Measurements from ENCODE around the gene FAAP20. TPM values are rescaled to one million over a fixed set of nuclear protein-coding genes. Genes with fewer than 3 reads are reported as not detected.

The FAAP20 gene
- total RNA-seq, 4 donors from 2014 or later = 29.8 to 48.0 (median 45.6) TPM

DNA sequence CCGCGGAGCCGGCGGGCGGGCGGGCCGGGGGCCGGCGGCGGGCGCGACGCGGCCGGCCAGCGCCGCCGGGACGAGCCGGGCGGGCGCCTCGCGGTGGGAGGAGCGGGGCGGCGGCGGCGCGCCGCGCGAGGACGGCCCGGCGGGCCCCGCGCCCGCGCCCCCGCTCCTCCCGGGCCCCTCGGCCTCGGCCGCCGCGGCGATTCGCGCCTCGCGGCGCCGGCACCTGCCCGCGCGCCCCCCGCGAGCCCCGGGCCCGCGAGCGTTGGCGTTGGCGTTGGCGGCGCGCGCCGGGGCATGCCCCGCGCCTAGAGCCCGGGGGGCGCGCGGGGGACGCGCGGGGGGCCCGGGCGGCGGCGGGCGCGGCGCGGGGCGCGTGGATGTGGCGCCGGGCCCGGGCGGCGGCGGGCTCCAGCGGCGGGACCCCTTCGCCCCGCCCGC is 33.6 kb upstream of the FAAP20 start, which contains the start of gene SKI:
TSS of gene SKI (plus strand) at position 163 of the 438 bp plus-strand sequence. CDS start 448 bp downstream, outside the sequence.
- WGBS, 2 donors = 0% methylated on average over 11 of the region's 100 CpGs; no CpG with 5 or more reads in 1 of the 2 donors
- intact Hi-C loops (cut with DNase I; ENCODE audit: low total_unique reads) = no loop called here
- DNase-seq (ENCODE audit: low spot score in 2 of 2) = no peak
- H3K4me3 ChIP-seq (ENCODE audit: low read depth, poor library complexity, severe bottlenecking) = peak within 1 kb of the TSS; percentile 51
- TF ChIP-seq, protein P1, sequence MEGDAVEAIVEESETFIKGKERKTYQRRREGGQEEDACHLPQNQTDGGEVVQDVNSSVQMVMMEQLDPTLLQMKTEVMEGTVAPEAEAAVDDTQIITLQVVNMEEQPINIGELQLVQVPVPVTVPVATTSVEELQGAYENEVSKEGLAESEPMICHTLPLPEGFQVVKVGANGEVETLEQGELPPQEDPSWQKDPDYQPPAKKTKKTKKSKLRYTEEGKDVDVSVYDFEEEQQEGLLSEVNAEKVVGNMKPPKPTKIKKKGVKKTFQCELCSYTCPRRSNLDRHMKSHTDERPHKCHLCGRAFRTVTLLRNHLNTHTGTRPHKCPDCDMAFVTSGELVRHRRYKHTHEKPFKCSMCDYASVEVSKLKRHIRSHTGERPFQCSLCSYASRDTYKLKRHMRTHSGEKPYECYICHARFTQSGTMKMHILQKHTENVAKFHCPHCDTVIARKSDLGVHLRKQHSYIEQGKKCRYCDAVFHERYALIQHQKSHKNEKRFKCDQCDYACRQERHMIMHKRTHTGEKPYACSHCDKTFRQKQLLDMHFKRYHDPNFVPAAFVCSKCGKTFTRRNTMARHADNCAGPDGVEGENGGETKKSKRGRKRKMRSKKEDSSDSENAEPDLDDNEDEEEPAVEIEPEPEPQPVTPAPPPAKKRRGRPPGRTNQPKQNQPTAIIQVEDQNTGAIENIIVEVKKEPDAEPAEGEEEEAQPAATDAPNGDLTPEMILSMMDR (IDR thresholded peaks at IDR 0.05) = no peak
- TF ChIP-seq POLR2A (IDR thresholded peaks at IDR 0.05) = no peak

DNA sequence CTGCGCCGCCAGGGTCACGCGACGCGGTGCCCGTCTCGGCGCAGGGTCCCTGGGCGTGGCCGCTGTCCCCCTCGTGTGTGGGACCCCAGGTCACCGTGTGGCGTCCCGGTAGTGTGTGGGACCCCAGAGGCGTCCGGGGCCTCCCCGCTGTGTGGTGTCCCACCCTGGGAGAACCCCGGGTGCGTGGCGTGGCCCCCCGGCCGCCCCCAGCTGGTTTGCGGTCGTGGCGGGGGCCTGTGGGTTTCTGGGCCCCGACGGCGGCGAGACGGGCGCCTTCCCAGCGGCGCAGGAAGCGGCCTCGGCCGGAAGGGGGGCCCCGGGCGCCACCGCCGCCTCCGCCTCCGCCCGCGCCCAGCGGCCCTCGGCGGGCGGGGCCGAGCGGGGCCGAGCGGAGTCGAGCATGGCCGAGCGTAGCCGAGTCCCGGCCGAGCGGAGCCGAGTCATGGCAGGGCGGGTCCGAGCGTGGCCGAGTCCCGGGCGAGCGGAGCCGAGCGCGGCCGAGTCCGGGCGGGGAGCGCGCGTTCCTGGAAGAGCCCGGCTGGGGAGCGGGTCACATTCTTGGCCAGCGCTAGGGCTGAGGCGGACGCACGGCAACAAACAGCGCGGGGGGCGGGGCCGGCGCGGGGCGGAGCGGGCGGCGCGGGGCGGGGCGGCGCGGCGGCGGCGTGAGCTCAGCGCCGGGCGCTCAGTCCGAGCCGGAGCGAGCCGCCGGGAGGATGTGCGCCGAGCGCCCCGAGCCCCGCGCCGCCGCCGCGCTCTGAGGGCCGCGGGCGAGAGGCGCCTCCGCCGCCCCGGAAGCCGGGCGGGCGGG is 33.0 kb upstream of the FAAP20 start:
- peak in 1 of 2 donors; percentile 17 for TF ChIP-seq POLR2A (IDR thresholded peaks at IDR 0.05)
- TF ChIP-seq, protein P1 (IDR thresholded peaks at IDR 0.05) = no peak
- intact Hi-C loops (cut with DNase I; ENCODE audit: low total_unique reads) = no loop called here
- H3K4me3 ChIP-seq (ENCODE audit: low read depth, poor library complexity, severe bottlenecking) = peak overlapping the region; percentile 51
- 0% methylated on average over 40 of the region's 129 CpGs; no CpG with 5 or more reads in 1 of the 2 donors for WGBS, 2 donors
- DNase-seq (ENCODE audit: low spot score in 2 of 2) = peak; percentile 93 to 99

DNA sequence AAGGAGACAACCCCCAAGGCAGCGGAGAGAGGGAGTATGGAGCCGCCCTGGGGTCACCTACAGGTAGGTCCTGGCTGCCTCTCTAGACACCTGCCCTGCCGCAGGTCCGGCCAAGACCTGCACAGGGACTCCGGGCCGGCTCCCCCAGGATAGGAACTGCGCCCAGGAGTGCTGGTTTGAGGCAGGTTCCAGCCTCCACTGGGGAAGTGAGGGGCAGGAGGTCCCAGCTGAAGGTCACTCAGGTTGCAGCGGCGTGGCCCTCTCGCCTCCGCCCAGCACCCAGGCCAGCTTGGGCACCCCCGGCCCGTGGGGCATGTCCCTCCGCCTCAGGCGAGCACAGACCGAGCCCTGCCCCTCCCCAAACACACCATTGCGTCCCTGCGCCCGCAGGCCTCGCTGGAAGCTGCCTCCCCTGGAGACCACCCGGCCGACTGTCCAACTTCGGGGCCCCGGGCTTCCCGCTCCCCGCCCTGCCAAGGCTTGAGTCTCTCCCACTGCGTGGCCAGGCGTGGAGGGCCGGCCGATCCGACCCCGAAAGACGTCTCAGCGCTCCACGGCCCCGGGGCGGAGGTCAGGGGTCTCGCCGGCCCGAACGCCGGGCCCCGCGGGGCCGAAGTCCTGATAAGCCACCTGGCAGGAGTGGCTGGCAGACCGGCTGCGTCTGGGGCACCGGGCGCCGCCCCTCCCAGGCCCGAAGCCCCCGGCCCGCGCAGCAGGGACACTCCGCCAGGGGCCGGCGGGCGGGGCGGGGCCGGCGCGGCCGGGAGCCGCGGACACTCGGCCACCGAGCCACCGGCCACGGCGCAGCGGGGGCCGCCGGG is 32.2 kb upstream of the FAAP20 start:
- peak; percentile 14 to 91 for DNase-seq (ENCODE audit: low spot score in 2 of 2)
- H3K4me3 ChIP-seq (ENCODE audit: low read depth, poor library complexity, severe bottlenecking) = no peak overlapping the region
- 24 to 52% methylated on average over 16 to 38 of the region's 73 CpGs for WGBS, 2 donors
- intact Hi-C loops (cut with DNase I; ENCODE audit: low total_unique reads) = no loop called here
- TF ChIP-seq, protein P1 (IDR thresholded peaks at IDR 0.05) = no peak
- TF ChIP-seq POLR2A (IDR thresholded peaks at IDR 0.05) = no peak

DNA sequence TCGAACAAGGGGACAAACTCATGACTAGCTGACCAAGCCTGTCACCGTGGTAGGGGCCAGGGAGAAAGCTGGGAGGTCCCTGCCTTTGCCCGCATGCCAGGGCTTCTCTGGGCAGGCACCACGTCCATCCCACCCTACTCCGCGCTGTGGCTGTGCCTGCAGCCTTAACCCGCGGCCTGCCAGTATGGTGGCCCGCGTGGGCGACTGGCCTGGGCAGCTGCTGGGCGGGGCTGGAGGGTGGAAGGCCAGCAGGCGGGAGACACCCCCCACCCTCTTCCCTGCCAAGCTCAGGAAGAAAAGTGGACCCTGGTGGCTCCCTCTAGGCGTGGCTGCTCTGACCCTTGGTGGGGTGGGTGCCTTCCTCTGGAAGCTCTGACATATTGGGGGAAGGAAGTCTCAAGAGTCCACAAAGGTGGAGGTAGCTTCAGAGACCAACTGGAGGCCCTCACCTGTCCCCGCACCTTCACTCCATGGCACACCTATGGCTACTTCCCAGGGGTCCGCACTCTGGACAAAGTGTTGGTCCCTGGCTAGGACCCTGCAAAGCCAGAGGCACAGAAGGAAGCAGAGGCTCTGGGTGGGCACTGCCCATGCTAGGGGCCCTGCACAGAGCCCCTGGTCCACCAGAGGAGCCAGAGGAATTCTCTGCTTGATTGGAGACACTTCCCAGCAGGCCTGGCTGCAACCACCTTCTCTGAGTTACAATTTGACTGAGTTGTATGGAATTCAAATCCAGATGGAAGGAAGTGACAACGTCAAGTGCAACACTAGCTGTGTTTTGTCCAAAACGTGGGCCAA is 30.3 kb upstream of the FAAP20 start:
- TF ChIP-seq, protein P1 (IDR thresholded peaks at IDR 0.05) = no peak
- TF ChIP-seq POLR2A (IDR thresholded peaks at IDR 0.05) = no peak
- WGBS, 2 donors = 81 to 87% methylated on average over 17 of the region's 18 CpGs
- no peak overlapping the region for H3K4me3 ChIP-seq (ENCODE audit: low read depth, poor library complexity, severe bottlenecking)
- intact Hi-C loops (cut with DNase I; ENCODE audit: low total_unique reads) = no loop called here
- DNase-seq (ENCODE audit: low spot score in 2 of 2) = no peak

DNA sequence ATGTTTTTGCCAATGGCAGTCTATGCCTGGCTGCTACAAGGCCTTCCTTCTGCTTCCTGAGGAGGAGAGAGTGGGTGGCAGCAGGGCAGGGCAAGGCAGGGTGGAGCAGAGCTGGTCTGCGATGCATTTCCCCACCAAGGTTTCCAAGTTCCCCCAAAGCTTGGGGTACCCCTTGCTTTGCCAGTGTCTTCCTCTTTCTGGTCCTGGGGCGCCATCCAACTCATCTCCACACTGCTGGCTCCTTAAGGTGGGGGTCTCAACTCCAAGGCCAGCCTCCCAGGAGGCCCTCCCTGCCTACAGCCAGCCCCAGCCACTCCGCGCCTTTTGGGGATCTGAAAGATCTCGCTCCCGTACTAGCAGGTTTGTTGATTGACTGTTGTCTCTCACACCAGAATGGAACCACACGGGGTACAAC is 29.6 kb upstream of the FAAP20 start:
- 81 to 83% methylated on average over 7 of the region's 7 CpGs for WGBS, 2 donors
- DNase-seq (ENCODE audit: low spot score in 2 of 2) = no peak

More for the DNA sequence above, 29.6 kb upstream of the FAAP20 start:
- intact Hi-C loops (cut with DNase I; ENCODE audit: low total_unique reads) = no loop called here
- TF ChIP-seq, protein P1 (IDR thresholded peaks at IDR 0.05) = no peak
- no peak for TF ChIP-seq POLR2A (IDR thresholded peaks at IDR 0.05)
- H3K4me3 ChIP-seq (ENCODE audit: low read depth, poor library complexity, severe bottlenecking) = no peak overlapping the region

Data from lower leg skin (tissue), 4 donors.